ENCODE results near the gene CCDC175.

The CCDC175 gene

DNA sequence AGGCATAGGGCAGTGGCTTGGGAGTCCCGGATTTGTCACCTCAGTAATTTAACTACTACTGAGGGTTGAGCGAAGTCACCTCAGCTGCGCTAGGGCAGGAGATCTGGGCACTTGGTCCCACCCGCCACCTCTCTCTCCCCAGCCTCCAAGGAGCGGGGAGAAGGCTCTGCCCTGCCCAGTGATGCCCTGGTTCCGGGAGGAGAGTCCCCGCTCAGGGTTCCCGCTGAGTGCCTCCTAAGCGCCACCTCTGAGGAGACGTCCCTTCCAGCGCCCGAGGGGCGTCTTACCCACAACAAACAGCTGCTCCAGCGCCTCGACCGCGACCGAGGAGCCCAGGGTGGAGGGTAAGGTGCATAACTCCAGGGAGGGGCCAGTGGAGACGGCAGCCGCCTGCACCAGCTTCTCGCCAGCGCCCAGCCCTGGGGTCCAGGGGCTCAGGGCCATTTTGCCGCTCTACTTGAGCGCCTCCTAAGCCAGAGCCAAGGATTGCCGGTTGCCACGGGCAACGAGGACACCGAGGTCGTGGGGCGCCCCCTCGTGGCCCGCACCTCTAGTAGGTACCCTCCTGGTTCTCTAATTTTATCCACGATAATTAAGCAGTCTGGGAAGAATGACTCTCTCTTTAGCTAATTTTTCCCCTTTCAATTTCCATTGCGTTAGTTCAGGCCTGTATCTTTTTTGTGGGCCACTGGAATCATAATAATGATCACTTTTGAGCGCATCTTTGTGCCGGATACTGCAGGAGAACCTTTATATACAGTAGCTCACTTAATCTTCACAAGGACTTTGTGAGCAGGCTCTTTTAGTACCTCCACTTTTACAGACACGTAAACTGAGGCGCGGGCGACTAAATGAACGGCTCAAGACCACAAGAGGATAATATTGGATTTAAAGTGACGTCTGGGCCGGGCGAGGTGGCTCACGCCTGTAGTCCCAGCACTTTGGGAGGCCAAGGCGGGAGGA lies at the start of gene CCDC175:
Gene CCDC175, minus strand, starts transcription at position 481 of the 963 bp plus-strand sequence. Its CDS starts 37 bp downstream, at position 444.
- DNase-seq (ENCODE audit: low spot score): peak; percentile 66

DNA sequence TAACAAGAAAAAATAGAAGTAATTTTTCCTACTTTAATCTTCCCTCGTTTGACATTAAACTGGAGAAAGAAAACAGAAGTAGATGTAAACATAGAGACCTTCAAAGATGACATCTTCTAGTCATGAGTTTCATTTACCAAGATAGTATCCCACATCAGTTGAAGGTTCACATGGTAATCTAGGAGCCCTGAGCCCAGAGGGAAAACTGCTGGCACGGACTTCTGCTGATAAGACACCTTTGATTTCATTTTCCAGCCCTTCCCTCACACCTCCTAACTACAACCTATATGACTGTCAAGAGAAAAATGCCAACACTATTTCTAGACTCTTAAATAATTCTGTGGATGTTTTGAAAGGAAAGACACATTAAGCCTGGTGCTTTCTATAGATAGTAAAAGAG lies 46.0 kb upstream of the CCDC175 start:
- no peak for DNase-seq (ENCODE audit: low spot score)

DNA sequence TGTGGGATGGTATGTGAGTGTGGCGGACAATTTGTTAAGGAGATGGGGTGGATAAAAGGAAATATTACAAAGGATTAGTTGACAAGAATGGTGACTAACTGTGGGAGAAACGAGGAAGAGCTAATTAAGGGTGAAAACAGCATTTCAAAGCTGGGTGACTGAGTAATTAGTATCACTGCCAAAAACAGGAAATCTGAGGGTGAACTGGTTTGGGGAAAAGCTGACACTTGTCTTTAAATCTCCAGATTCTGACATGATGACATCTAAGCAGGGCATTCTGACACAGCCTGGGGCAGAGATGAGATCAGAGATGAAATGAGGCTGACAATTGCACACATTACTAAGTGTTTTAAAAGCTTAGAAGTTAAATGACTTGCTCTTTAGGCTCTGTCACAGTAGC lies 42.4 kb upstream of the CCDC175 start:
- no peak for DNase-seq (ENCODE audit: low spot score)

GRCh38 chr14:59601056-59601455 lies 24.4 kb upstream of the CCDC175 start:
- no peak for DNase-seq (ENCODE audit: low spot score)

DNA sequence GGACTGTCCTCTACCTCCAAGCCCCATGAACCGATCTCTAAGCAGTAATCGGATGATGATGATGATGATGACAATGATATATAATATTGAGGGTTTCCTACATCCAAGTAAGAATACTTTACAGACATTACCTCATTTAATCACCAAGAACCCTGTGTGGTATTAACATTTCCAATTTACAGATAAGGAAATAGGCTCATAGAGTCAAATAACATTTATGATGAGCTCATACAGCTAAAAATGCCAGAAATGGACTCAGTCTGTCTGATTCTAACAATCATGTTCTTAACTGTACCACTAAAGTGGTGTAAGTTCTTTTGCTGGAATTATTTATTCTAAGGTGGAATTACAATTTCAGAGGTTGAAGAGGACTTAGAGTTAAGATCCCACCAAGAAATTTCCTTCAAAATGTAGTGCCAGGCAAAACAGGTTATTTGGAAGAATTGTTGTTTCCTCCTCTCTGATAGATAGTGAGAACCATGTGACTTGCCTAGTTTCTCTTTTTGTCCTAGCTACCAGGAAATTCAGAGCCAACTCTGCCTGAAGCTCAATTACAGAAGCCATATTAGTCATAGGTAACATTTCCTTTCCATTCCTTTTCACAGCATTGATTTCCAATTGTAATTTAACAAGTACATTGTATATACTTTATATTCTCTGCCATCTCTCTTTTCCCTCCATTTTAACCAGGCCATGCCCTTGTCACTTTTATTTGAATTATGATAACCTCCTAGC lies 23.8 kb upstream of the CCDC175 start:
- DNase-seq (ENCODE audit: low spot score): no peak

- no peak for DNase-seq (ENCODE audit: low spot score)
Observed at GRCh38 chr14:59595071-59595470, 18.5 kb upstream of the CCDC175 start.

DNA sequence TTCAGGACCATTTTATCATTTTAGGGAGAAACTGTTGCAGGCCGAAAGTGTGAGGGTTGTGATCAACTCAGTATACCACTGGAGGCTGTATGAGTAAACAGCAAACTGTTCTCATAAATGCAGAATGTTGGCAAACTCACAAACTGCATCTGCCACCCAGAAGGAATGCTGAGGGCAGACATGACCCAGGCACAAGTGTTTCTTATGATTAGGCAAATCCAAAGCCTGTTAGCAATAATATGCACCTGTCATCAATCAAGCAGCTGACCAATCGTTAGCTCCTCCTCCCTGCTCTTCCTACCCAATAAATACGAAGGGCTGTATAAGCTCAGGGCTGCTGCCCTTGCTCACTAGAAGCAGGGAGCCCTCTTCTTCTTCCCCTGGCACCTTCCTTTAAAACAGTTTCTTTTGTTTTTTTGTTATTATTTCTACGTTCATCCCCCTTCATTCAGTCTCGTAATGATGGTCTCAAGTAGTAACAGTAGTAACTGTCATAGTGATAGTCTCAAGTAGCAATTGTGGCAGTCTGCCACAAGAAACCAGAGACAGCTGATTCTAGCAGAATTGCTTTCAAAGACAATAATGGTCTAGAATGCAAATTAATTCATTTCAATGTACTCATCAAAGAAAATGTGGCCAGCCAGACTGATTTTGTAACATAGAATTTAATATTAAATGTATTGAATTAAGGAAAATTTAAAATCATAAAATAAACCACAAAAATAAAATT lies 15.2 kb upstream of the CCDC175 start:
- DNase-seq (ENCODE audit: low spot score): no peak

DNA sequence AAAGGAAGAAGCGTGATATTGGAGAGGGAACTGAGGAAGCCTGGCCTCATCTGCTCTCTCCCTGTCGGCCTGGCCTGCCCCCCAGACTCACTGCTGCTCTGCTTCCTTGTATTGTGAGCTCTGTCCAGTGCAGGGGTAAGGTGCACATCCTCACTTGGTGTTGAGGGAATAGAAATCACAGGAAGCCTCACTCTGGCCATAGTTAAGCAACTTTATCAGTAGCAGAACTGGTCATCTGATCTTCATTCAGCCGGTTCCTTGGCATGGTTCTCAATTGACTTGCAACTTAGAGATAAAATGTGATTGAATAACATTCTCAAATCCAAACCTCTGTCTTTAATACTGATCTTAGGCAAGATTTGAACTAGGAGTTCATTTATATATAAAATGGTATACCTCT lies 11.5 kb upstream of the CCDC175 start:
- DNase-seq (ENCODE audit: low spot score): no peak

DNA sequence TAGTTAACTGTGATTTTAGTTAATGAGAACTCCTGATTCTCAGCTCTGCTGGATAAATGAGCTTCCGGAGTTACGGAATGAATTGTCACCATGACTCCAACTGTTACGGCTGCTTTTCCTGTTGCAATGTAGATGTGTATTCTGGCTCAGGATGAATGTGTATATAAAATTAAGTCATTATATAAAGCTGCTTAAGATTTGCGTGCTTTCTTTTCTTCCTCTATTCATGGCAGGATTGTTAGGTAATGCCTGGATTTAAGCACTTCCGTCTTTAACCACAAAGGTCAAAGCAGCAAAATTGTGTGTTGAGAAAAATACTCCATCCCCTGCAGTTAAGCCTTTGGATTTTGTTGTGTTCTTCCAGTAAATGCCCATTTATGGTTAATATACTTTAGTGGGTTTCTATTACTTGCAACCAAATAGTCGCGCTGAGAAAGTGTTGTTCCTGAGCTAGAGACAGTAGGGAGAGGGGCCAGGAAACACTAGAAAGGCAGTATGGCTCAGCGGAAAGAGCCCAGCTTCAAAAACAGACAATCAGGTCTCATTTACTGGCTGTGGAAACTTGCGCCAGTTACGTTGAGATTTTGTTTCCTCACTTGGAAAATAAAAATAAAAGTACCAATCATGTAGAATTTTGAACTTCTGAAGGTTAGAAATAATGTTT lies 9.4 kb upstream of the CCDC175 start:
- no peak for DNase-seq (ENCODE audit: low spot score)

GRCh38 chr14:59583755-59584154 lies 7.1 kb upstream of the CCDC175 start:
- DNase-seq (ENCODE audit: low spot score): peak; percentile 37

DNA sequence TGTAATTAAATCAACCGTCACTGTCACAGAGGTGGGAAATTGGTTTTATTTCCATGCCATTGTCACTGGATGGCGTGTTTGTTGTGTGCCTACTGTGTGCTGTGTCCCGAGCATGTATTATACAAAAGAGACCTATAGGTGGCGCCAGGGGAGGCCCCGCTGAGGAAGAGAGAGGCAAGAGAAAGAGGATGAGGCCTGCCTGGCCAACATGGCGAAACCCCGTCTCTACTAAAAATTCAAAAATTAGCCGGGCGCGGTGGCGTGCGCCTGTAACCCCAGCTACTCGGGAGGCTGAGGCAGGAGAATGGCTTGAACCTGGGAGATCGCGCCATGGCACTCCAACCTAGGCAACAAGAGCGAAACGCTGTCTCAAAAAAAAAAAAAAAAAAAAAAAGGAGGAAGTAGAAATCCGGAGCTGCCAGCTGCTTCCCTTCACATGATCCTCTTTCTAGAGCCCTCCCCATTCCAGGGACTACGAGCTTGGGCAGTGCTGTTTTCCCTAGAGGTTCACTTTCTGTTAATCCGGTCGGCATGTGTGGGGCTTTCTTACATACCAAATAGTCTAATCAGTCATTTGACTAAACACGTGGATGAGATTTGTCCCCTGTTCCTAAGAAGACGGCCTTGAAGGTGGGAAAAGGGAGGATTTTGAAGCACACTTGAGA lies 6.4 kb upstream of the CCDC175 start:
- DNase-seq (ENCODE audit: low spot score): no peak

DNA sequence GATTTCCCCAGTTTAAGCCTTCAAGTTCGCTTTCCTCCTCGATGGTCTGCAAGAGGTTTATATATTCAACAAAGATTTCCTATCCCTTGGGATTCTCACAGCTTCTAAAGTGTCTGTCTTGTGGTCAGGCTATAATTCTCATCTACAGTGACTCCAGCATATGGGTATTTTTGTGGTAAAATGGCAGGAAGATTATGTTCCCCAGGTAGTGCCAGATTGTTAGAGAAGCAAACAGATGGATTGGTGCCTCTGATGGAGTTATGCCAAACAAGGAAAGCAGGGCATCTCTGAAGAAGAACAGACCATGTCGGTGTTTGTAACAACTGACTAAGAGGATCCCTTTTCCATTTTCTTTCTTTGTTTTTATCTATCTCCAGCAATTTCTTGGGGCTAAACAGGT lies 5.5 kb upstream of the CCDC175 start:
- no peak for DNase-seq (ENCODE audit: low spot score)

DNA sequence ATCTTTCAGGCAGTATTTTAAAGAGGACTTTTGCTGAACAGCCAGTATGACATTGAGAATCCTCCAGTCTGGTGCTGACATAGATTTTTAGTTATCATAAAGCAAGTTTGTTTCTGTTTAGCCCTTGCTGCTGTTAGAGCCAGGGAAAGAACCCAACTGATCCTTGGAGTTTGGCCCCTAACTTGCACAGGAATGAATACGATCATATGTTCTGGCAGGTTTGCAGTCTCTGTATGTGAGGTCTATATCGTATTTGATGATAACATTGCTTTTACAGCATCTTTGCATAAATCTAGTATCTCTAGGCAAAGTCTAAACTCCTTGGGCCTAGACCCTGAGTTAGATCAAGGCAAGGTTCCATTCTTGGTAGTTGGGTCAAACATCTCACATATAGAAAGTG lies 4.3 kb upstream of the CCDC175 start:
- DNase-seq (ENCODE audit: low spot score): no peak

DNA sequence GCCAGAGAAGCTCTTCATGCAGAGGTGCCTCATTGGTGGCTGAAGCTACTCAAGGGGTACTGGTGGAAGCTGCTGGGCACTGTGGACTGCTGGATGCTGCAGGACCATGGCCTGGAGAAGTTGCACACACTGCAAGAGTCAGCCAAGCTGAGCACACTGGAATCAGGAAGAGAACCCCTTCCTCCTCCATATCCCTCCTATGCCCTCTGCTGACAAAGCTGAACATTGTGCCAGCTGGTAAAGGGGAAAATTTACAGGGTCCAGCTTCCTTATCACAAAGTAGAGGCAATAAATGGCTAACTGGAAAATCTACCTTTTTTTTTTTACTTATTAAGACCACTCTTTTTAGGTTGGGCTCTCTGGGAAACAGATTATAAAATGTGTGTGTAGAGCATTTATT lies 6.5 kb downstream of the CCDC175 start:
- no peak for DNase-seq (ENCODE audit: low spot score)

DNA sequence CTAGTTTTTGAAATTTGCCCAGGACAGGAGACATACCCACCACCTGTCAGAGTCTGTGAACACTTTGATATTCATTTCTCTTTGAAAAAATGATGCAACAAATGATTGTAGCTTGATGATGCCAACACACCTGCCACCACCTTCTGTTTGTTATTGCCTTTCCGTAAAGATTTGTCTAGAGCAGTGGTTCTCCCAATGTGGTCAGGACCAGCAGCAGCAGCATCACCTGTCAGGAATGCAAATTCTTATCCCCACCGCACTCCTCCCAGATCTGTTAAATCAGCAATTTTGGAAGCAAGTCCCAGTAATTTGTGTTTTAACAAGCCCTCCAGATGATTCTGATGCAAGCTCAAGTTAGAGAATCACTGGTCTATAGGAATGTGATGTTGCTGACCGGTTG lies 9.9 kb downstream of the CCDC175 start:
- no peak for DNase-seq (ENCODE audit: low spot score)

- no peak for DNase-seq (ENCODE audit: low spot score)
Observed at GRCh38 chr14:59566296-59566695, 10.3 kb downstream of the CCDC175 start.

DNA sequence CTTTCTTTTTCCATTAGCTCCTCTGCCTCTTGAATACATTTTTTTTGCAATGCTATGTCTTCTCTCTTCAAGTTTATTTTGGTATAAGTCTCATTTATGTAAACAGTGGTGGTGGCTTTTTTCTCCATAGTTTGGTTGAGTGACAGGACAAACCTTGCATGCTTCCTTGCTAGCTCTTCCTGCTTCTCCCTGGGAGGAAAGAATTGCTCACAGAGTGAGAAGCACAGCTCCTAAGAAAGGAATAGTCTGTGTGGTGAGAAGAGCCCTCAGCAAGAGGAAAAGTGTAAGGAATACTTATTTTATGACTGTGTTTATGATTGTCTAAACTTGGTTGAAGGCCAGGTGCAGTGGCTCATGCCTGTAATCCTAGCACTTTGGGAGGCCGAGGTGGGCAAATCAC lies 11.5 kb downstream of the CCDC175 start:
- no peak for DNase-seq (ENCODE audit: low spot score)

DNA sequence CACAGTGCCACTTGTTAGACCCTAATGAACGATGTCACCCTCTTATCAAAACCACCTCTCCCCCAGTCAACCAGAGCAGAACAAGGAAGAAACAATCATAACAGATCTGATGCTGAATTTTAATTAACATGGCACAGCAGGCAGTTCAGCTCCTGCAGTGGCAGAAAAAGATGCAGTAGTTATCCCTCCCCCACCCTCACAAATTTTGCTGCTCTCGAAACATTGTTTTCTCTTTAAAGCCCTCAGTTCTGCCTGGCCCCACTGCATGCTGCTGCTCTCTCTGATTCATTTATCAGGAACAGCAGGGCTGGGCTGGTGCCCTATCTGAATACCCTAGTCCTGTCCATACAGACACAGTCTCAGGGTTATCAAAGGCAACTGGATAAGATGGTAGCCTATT lies 12.2 kb downstream of the CCDC175 start:
- no peak for DNase-seq (ENCODE audit: low spot score)

DNA sequence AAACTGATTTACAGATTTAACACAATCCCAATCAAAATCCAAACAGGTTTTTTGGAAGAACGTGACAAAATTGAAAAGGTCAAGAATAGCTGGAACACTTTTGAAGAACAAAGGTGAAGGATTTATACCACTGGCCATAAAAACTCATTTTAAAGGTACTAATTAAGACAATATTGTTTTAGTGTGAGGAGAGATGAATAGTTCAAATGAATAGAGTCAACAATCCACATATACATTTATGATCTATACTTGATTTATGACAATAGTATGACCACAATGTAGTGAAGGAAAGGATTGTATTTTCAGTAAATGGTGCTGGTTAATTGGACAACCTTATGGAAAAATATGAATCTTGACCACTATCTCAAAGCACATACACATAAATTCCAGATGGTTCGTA lies 29.3 kb downstream of the CCDC175 start:
- DNase-seq (ENCODE audit: low spot score): no peak

- DNase-seq (ENCODE audit: low spot score): no peak
Observed at GRCh38 chr14:59543873-59544272, 32.7 kb downstream of the CCDC175 start.

GRCh38 chr14:59541731-59542130 lies 34.9 kb downstream of the CCDC175 start:
- DNase-seq (ENCODE audit: low spot score): no peak

Measured in hepatic stellate cell (primary cell).